ENCODE results near the gene AHRR. TPM values are rescaled to one million over a fixed set of nuclear protein-coding genes. Genes with fewer than 3 reads are reported as not detected.

Gene AHRR
- total RNA-seq, 1 donor from 2014 or later: not detected

- Histone ChIP-seq H3K36me3 (no peaks in the 10 kb centered on the region), H3K9me3 (no peaks in the 10 kb centered on the region), H3K4me1 (no peaks in the 10 kb centered on the region), H3K27ac (no peak overlapping the region), H3K27me3 (no peaks in the 10 kb centered on the region), H3K4me3 (no peak overlapping the region)
- DNase-seq (ENCODE audit: low spot score in 2 of 2): peak in 1 of 2 donors; percentile 33
- intact Hi-C loops (cut with DNase I): no loop called here
- no peak for TF ChIP-seq CTCF (IDR thresholded peaks at IDR 0.05)
Observed at GRCh38 chr5:417301-418161, 96.0 kb downstream of the AHRR start.

- H3K27ac ChIP-seq: no peak overlapping the region
- no peak overlapping the region for H3K4me3 ChIP-seq
- no peaks in the 10 kb centered on the region for H3K36me3 ChIP-seq
- no peaks in the 10 kb centered on the region for H3K4me1 ChIP-seq
- intact Hi-C loops (cut with DNase I): no loop called here
- H3K9me3 ChIP-seq: no peaks in the 10 kb centered on the region
- no peak for TF ChIP-seq CTCF (IDR thresholded peaks at IDR 0.05)
- DNase-seq (ENCODE audit: low spot score in 2 of 2): peak in 1 of 2 donors; percentile 54
- no peaks in the 10 kb centered on the region for H3K27me3 ChIP-seq
Observed at GRCh38 chr5:418162-419121, 96.9 kb downstream of the AHRR start.

GRCh38 chr5:419970-420369 is 98.5 kb downstream of the AHRR start:
- Histone ChIP-seq H3K4me1 (no peaks in the 10 kb centered on the region), H3K27ac (no peak overlapping the region), H3K27me3 (no peaks in the 10 kb centered on the region), H3K4me3 (no peak overlapping the region), H3K36me3 (no peaks in the 10 kb centered on the region), H3K9me3 (no peaks in the 10 kb centered on the region)
- peak in 1 of 2 donors; percentile 18 for DNase-seq (ENCODE audit: low spot score in 2 of 2)
- no peak for TF ChIP-seq CTCF (IDR thresholded peaks at IDR 0.05)
- intact Hi-C loops (cut with DNase I): no loop called here

- intact Hi-C loops (cut with DNase I): no loop called here
- DNase-seq (ENCODE audit: low spot score in 2 of 2): peak in 1 of 2 donors; percentile 61
Observed at GRCh38 chr5:420632-421286, 99.2 kb downstream of the AHRR start.

More at GRCh38 chr5:420632-421286, 99.2 kb downstream of the AHRR start:
- no peaks in the 10 kb centered on the region for H3K27me3 ChIP-seq
- H3K36me3 ChIP-seq: no peaks in the 10 kb centered on the region
- H3K4me1 ChIP-seq: no peaks in the 10 kb centered on the region
- TF ChIP-seq CTCF (IDR thresholded peaks at IDR 0.05): no peak
- H3K4me3 ChIP-seq: no peak overlapping the region
- no peak overlapping the region for H3K27ac ChIP-seq
- H3K9me3 ChIP-seq: no peaks in the 10 kb centered on the region

Measured in ascending aorta (tissue), 2 donors.